ENCODE data around the gene DUS2.

DNA sequence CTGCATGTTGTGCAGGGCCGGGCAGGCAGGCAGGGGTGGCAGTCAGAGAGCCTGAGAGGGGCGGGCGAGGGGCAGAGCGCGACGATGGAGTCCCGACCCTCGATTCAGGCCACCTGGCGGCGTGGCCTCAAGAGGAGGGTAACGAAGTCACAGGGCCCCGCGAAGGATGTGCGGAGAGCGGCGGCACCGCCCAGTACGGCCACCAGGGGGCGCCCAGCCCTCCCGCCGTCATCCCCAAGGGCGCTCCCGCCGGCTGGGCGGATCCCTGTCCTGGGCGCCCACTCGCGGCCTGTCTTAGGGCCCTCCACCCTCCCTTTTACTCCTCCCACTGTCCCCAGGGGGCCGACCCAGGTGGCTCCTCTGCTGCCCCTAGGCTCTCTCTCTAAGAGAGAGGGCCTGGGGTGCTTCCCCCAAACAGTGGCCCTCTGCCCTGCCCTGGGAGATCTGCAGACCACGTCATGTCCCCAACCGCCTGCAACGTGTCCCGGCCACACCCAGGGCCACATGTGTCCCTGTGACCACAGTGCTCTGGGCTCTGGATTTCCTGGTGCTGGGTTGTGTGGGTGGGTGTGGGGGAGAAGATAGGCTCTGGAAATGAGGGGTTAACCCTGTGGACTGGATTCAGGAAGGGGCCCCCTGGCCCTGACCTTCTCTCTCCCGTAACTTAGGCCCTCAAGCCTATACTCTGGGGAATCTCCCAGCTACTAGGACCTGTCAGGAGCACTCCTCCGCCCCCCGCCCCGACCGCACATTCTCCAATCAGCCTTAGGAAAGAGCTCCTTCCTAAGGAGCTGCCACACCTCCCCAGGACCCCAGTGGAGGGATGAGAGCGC, 29.7 kb upstream of the DUS2 start:
- TF ChIP-seq, protein P1, sequence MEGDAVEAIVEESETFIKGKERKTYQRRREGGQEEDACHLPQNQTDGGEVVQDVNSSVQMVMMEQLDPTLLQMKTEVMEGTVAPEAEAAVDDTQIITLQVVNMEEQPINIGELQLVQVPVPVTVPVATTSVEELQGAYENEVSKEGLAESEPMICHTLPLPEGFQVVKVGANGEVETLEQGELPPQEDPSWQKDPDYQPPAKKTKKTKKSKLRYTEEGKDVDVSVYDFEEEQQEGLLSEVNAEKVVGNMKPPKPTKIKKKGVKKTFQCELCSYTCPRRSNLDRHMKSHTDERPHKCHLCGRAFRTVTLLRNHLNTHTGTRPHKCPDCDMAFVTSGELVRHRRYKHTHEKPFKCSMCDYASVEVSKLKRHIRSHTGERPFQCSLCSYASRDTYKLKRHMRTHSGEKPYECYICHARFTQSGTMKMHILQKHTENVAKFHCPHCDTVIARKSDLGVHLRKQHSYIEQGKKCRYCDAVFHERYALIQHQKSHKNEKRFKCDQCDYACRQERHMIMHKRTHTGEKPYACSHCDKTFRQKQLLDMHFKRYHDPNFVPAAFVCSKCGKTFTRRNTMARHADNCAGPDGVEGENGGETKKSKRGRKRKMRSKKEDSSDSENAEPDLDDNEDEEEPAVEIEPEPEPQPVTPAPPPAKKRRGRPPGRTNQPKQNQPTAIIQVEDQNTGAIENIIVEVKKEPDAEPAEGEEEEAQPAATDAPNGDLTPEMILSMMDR (IDR thresholded peaks at IDR 0.05): peak in 2 of 3 experiments; percentile 97 to 99
- TF ChIP-seq POLR2A (IDR thresholded peaks at IDR 0.05; ENCODE audit: low read depth): peak; percentile 9
- peak; percentile 46 to 50 for TF ChIP-seq POLR2AphosphoS5 (IDR thresholded peaks at IDR 0.05)

Measured in esophagus muscularis mucosa (tissue), 3 donors.